GM19395 (cell line): ENCODE measurements around the gene ACACB.

Source experiments
- ATAC-seq: cut with Tn5 transposase; IDR thresholded peaks from one replicate; pipeline ENCODE4 v1.9.1; 2021; ENCODE audit warnings: mild to moderate bottlenecking, moderate library complexity; ENCODE audit not compliant: unreplicated experiment

ACACB gene

DNA sequence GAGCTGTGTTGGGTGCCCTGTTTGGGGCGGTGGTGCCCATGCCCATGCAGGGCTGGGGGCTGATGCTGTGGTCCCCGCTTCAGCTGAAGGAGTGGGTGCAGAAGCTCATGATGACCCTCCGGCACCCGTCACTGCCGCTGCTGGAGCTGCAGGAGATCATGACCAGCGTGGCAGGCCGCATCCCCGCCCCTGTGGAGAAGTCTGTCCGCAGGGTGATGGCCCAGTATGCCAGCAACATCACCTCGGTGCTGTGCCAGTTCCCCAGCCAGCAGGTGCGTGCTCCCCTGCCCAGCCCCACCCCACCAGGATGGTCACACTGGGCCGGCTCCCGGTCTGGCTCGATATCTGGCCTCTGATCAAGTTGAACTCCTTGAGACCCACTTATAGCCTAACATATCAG lies 92.7 kb downstream of the ACACB start:
- no peak for ATAC-seq

DNA sequence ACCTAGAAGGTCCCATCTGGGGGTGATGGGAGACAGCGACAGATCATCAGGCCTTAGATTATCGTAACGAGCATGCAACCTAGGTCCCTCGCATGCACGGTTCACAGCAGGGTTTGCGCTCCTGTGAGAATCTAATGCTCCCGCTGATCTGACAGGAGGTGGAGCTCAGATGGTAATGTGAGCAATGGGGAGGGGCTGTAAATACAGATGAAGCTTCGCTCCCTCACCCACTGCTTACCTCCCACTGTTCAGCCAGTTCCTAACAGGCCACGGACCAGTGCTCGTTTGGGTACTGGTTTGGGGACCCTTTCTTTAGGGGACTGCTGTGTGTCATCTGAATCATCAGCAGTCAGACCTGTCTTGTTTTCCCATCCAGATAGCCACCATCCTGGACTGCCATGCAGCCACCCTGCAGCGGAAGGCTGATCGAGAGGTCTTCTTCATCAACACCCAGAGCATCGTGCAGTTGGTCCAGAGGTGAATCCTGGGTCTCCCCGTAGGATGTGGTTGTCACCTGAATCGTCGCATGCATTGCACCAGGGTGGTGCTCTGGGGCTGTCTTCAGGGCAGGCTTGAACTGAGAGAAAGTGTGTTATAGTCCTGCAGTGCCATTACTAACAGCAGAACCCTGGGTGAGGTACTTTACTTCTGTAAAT lies 96.2 kb downstream of the ACACB start:
- ATAC-seq = no peak

DNA sequence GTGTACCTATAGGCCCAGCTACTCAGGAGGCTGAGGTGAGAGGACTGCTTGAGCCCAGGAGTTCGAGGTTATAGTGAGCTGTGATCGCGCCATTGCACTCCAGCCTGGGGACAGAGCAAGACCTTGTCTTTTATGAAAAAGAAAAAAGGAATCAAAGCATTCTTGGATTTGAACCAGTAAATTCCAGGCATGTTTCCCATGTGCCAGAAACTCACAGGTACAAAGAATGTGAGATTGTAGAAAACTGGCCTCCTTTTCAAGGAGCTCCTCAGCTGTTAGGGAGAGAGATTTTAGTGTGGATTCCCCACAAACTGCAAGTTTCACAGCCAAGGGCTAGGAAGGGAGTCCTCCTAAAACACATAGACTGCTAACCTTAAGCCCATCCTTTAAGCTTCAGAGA lies 97.7 kb downstream of the ACACB start:
- no peak for ATAC-seq

DNA sequence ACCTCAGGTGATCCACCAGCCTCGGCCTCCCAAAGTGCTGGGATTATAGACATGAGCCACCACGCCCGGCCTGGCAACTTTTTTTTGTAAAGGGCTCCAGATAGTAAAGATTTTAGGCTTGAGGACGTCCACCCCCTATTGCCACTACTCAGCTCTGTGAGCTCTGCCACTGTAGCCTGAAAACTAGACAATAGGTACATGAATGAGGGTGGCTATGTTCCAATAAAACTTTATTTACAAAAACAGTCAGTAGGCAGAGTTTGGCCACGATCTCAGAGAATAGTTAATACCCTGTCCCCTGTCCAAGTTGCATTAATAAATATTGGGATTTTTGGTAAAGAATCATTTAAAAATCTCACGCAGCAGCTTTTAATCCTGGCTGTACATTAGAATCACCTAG lies 102.6 kb downstream of the ACACB start:
- ATAC-seq = no peak

DNA sequence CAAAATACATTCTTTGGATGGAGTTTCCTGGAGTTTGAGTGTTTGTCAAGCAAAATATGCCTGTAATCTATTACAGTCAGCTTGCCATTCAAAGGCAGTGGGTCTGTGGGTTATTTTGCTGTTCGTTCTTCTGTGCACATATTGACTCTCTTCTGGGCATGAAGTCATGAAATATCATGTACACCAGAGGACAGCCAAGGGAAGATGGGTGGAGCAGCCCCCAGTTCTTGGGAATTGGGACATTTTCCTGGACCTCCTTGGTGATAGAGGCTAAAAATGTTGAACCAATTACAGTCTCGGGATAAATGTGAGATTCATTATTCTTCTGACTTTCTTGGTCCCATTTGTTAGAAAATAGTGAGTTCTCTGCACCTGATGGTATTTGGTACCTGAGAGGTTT lies 103.6 kb downstream of the ACACB start:
- no peak for ATAC-seq

DNA sequence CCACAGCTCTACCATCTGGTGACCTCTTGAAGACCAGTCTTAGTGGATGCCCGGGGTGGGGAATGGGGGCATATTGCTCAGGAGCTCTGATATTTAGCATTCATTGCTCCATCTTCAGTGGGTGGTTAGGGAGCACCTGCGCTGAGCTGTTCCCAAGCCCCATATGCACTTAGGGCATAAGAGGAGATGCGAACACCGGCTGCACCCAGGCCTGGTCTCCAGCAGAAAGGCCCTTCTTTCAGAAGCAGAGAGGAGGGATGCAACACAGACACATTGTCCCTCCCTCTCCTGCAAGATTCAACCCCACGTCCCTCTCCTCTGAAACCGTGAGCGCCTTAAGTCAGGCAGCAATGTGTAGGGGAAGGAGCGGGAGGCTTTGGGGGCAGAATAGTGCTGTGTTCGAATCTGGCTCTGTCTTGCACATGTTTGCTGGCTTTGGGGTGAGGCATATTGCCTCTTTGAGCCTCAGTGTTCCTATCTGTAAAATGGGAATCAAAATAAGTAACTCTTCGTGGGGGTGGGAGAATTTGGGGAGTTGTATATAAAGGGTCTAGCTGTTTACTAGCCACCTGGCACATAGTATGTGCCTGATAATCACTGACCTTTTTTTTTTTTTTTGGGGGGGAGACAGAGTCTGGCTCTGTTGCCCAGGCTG lies 105.0 kb downstream of the ACACB start:
- no peak for ATAC-seq

DNA sequence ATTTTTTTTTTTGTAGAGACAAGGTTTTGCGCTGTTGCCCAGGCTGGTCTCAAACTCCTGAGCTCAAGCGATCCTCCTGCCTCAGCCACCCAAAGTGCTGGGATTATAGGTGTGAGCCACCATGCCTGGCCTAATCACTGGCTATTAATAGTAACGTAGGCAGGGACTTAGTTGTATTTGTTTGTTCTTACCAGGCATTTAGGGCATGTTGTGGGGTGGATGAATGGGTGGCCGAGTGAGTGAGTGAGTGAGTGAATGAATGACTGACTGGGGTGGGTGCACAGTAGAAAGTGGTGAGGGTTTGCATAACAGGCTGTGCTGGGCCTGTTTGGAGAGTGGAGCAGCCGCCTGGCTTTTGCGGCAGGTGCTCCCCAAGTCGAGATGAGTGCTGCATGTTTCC lies 105.7 kb downstream of the ACACB start:
- ATAC-seq = no peak

DNA sequence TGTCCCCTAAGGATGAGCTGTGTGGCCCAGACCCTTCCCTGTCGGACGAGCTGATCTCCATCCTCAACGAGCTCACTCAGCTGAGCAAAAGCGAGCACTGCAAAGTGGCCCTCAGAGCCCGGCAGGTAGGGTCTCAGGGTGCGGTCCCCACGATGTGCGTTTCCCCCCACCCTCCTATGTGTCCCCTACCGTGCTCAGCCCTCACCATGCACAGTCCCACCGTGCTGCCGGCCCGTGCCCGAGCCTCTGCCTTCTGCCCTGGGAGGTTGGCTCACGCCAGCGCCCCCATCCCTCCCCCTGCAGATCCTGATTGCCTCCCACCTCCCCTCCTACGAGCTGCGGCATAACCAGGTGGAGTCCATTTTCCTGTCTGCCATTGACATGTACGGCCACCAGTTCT lies 106.1 kb downstream of the ACACB start:
- no peak for ATAC-seq

DNA sequence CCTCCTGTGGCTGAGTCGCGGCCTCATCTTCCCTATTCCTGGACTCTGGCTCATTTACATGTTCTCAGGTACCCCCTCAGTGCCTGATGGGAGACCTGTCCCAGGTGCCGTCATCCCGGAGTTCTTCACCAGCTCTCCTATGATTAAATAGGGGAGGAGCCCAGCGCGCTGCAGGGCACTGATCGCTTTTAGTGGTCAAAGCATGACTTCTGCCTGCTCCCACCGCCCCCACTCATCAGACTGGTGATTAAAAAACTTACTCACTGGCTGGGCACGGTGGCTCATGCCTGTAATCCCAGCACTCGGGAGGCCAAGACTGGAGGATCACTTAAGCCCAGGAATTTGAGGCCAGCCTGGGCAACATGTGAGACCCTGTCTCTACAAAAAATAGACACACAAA lies 106.8 kb downstream of the ACACB start:
- no peak for ATAC-seq

DNA sequence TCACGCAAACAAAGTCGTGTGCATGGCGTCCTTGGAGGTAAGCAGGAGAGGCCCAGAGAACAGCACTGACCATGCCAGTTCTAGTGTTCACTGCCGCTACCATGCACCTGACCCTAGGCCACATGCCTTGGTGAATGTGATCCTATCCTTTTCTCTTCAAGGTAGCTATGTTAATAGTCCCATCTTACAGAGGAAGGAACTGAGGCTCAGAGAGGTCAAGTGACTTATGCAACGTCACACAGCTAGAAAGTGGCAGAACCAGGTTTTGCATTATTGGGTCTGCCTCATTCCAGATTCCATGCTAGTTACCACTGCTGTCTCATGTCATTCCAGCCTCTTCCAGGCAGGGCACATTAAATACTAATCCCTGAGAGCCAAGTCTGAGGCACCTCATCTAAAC lies 107.5 kb downstream of the ACACB start:
- no peak for ATAC-seq

DNA sequence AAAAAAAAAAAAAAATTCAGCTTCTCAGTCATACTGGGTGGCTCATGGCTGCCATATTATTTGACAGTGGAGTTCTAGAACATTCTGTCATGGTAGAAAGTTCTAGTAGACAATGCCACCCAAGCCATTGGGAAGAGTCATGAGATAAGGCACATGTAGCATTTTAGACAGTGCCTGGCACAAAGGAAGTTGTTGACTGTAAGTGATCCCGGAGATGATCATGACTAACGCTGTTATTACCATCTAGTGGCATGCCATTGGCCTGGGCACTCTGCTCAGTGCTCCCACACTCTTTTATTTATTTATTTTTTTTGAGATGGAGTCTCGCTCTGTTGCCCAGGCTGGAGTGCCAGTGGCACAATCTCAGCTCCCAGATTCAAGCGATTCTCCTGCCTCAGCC lies 112.3 kb downstream of the ACACB start:
- no peak for ATAC-seq

DNA sequence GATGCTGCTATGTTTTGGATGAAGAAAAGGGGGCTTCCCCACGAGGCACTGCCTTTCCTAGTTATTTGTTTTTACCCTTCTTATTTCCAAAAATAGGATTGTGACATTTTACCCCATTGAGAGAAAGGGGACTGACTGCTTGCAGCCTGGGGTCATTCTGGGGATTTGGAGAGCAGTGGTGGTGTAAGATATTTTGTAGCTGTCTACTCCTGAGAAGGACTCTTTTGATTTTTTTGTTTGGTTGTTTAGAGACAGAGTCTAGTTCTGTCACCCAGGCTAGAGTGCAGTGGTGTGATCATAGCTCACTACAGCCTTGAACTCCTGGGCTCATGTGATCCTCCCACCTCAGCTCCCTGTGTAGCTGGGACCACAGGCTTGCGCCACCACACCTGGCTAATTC lies 113.8 kb downstream of the ACACB start:
- no peak for ATAC-seq

DNA sequence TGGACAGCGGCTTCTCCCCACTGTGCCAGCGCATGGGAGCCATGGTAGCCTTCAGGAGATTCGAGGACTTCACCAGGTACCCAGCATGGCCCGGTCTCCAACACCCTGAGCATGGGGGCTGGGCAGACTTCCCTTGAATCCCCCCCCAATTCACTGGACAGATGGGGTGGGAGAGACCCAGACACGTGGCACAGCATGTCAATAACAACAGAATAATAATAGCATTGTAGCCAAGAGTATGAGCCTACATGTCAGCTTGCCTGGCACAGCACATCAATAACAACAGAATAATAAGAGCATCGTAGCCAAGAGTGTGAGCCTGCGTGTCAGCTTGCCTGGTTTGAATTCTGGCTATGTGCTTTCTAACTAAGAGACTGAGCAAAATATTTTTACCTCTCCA lies 116.3 kb downstream of the ACACB start:
- ATAC-seq = no peak

DNA sequence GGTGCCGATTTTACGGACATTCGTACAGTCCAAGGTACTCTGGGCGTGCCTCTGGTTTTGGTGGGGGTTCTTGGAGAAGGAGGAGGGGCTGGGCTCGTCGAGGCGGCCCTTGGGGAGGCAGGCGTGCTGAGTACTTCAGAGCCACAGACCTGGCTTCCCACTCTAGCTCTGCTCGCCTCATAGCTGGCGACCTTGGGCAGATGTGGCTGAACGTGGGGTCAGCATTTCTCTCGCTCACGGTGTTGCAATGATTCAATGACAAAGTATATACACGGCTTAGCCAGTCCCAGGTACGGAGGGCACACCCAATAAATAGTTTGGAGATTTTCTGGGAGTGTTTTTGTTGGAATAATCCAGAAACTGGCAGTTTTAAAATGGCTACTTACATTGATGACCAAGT lies 117.6 kb downstream of the ACACB start:
- no peak for ATAC-seq

DNA sequence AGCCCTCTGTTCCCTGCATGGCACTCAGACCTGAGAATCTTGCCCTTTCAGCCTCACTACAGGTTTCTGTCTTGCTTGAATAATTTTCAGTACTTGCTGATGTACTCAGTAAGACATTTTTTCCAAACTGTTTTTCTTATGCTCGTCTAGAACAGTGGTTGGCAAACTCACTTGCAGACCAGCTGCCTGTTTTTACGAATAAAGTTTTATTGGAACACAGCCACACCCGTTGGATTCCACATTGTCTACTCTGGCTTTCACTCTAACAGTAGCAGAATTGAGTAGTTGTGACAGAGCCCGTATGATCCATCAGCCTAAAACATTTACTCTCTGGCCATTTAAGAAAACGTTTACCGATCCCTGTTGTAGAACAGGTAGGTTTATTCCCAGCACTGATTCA lies 119.9 kb downstream of the ACACB start:
- no peak for ATAC-seq

DNA sequence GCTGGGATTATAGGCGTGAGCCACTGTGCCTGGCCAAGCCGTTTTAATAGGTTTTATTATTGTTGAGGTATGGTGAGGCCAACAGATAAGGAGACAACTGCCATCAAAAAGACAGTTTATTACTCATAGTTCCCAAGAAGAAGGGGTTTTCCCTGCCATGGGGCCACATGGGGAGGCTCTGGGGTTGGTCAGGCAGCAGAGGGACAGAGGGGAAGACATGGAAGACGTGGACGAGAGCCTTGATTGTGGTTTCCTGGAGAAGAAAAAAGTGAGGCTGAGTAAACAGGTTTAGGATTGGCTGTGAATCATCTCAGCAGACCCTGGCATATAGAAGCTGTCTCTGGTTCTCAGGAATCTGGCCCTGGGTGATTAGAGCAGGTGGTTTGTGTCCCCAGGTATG lies 122.8 kb downstream of the ACACB start:
- ATAC-seq = no peak

DNA sequence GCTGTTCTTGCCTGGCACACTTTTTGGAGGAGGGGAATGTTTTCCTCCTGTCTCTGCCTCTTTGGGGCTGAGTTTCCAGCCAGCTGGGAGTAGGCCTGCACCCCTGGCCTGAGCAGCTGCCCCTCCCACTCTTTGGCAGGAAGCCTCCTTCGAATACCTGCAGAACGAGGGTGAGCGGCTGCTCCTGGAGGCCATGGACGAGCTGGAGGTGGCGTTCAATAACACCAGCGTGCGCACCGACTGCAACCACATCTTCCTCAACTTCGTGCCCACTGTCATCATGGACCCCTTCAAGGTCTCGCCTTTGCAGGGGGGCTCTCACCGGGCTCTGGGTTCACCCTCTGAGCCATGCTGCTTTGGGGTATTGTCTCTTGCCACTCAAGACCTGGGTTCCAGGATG lies 123.3 kb downstream of the ACACB start:
- no peak for ATAC-seq

DNA sequence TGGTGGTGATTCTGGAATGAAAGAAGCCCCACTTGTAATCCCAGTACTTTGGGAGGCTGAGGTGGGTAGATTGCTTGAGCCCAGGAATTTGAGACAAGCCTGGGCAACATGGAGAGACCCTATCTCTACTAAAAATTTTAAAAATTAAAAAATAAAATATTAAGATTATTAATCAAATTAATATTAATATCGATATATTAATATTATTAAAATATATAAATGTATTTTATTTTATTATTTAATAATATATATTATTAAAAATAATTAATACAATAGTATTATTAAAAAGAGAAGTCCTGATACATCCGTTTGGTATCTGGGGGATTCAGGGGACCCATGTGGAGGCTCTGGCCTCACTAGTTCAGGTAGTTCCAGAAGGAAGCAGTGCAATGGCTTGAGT lies 124.0 kb downstream of the ACACB start:
- no peak for ATAC-seq

DNA sequence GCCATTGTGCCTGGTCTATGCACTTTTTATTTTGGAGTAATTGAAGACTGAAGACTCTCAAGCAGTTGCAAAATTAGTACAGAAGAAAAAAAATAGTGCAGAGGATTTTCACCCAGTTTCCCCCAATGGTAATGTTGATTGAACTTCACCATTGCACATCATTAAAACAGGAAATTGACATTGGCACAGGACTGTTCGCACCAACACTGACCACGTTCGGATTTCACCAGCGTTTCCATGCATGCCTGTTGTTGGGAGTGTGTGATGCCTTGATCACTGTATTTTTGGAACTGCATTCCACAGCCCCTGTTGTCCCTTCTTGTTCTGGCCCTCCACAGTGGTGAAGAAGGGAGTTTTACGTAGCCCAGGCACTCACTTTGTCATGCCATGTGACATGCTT lies 125.5 kb downstream of the ACACB start:
- ATAC-seq = no peak

DNA sequence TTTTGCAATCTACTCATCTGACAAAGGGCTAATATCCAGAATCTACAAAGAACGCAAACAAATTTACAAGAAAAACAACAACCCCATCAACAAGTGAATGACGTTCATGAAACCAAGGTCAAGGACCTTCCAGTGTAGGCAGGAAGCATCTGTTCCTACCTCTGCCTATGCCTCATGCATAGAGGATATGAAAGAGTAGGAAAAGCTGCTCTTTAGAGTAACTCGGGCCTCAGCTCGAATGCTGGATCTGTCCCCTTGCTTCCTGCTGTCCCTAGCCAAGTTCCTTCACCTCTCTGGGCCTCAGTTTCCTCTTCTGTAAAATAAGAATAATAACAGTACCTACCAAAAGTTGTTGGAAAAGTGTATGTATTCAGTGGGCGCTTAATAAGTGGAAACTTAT lies 127.7 kb downstream of the ACACB start:
- ATAC-seq = no peak

DNA sequence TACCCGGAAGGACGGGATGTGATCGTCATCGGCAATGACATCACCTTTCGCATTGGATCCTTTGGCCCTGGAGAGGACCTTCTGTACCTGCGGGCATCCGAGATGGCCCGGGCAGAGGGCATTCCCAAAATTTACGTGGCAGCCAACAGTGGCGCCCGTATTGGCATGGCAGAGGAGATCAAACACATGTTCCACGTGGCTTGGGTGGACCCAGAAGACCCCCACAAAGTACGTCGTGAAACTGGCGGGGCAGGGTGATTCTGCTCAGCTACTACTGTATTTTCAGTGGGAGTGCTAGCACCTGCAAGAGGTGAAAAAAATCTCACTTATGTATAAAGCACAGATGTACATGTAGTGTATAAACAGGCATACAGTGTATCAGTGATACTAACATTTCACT lies 129.8 kb downstream of the ACACB start:
- ATAC-seq = no peak

DNA sequence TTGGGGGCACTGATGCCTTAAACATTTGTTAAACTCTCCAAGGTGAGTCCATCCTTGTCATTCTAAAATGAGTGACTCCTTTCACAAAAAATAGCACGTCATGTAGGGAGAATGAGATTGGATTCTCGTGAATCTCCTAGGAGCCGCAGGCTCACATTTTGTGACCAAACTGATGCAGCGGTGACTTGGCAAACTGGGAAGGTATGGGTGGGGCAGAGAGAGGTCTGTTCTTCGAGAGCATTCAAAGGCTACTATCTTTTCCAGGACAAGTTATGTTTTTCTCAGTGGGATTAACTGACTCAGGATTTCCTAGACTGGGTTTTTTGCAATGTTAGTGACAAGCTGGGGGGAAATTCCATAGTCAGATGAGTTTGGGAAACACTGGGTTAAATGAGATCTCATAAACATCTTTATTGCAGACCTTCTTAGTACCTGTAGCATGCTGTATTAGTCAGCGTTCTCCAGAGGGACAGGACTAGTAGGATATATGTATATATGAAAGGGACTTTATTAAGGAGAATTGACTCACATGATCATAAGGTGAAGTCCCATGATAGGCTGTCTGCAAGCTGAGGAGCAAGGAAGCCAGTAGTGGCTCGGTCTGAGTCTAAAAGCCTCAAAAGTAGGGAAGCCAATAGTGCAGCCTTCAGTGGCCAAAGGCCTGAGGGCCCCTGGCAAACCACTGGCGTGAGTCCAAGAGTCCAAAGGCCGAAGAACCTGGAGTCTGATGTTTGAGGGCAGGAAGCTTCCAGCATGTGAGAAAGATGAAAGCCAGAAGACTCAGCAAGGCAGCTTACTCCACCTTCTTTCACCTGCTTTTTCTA lies 131.7 kb downstream of the ACACB start:
- ATAC-seq = no peak
